ENCODE results near the gene RPS15.

Gene RPS15

DNA sequence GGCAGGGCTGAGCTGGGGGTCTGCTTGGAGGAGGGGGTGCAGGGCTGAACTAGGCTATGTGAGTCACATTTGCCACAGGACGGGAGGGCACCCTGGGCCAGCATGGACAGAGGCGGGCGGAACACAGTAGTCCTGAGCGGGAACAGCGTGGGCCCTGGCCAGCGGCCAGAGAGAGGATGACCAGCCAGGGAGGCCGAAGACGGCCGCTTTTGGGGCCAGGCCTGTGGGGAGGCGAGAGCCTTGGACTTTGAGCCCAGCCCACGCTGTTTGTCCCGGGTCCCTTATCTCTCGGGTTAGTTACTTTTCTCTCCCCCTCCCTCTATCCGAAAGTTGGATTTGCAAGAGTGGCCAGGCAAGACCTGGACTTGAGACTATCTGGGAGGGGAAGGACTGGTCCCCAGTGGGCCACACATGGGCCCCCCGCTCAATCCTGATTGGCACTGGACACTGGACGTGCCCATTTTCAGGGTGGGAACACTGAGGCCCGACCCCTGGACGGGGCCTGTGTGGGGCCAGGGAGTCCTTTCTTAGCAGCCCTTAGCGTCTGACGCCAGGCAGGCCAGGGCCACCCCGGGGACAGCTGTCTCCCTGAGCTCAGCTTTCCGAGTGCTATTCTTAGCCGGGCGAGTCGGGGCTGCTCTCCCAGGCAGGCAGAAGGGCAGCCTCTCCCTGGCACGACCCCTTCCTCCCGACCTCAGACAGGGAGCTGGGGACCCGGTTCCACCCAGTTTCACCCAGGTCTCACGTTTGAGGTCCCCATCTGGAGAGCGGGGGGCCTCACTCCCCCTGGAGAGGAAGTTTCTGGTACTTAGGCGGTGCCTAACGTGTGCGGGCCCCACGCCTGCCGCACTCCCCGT lies 37.7 kb upstream of the RPS15 start:
- H3K27me3 ChIP-seq (ENCODE audit: insufficient read depth, poor library complexity, severe bottlenecking): peaks cover 5% of the 10 kb centered on the region
- TF ChIP-seq POLR2AphosphoS5 (IDR thresholded peaks at IDR 0.05; ENCODE audit: low read depth) (no peak), GABPA (IDR thresholded peaks at IDR 0.05; ENCODE audit: low read depth) (no peak), SPI1 (IDR thresholded peaks at IDR 0.05; ENCODE audit: borderline replicate concordance, low read depth) (no peak)
- TF ChIP-seq, protein P1, sequence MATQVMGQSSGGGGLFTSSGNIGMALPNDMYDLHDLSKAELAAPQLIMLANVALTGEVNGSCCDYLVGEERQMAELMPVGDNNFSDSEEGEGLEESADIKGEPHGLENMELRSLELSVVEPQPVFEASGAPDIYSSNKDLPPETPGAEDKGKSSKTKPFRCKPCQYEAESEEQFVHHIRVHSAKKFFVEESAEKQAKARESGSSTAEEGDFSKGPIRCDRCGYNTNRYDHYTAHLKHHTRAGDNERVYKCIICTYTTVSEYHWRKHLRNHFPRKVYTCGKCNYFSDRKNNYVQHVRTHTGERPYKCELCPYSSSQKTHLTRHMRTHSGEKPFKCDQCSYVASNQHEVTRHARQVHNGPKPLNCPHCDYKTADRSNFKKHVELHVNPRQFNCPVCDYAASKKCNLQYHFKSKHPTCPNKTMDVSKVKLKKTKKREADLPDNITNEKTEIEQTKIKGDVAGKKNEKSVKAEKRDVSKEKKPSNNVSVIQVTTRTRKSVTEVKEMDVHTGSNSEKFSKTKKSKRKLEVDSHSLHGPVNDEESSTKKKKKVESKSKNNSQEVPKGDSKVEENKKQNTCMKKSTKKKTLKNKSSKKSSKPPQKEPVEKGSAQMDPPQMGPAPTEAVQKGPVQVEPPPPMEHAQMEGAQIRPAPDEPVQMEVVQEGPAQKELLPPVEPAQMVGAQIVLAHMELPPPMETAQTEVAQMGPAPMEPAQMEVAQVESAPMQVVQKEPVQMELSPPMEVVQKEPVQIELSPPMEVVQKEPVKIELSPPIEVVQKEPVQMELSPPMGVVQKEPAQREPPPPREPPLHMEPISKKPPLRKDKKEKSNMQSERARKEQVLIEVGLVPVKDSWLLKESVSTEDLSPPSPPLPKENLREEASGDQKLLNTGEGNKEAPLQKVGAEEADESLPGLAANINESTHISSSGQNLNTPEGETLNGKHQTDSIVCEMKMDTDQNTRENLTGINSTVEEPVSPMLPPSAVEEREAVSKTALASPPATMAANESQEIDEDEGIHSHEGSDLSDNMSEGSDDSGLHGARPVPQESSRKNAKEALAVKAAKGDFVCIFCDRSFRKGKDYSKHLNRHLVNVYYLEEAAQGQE (IDR thresholded peaks at IDR 0.05; ENCODE audit: insufficient replicate concordance, low read depth): no peak
- TF ChIP-seq, protein P2, sequence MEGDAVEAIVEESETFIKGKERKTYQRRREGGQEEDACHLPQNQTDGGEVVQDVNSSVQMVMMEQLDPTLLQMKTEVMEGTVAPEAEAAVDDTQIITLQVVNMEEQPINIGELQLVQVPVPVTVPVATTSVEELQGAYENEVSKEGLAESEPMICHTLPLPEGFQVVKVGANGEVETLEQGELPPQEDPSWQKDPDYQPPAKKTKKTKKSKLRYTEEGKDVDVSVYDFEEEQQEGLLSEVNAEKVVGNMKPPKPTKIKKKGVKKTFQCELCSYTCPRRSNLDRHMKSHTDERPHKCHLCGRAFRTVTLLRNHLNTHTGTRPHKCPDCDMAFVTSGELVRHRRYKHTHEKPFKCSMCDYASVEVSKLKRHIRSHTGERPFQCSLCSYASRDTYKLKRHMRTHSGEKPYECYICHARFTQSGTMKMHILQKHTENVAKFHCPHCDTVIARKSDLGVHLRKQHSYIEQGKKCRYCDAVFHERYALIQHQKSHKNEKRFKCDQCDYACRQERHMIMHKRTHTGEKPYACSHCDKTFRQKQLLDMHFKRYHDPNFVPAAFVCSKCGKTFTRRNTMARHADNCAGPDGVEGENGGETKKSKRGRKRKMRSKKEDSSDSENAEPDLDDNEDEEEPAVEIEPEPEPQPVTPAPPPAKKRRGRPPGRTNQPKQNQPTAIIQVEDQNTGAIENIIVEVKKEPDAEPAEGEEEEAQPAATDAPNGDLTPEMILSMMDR (IDR thresholded peaks at IDR 0.05; ENCODE audit: insufficient read depth, low read length): no peak
- peak overlapping the region; percentile 39 for H3K4me3 ChIP-seq (replicated peaks; ENCODE audit: insufficient read depth, low read length)
- DNase-seq (ENCODE audit: low read depth in 1 of 2, low spot score in 1 of 2): no peak
- H3K27ac ChIP-seq (replicated peaks): no peak overlapping the region

DNA sequence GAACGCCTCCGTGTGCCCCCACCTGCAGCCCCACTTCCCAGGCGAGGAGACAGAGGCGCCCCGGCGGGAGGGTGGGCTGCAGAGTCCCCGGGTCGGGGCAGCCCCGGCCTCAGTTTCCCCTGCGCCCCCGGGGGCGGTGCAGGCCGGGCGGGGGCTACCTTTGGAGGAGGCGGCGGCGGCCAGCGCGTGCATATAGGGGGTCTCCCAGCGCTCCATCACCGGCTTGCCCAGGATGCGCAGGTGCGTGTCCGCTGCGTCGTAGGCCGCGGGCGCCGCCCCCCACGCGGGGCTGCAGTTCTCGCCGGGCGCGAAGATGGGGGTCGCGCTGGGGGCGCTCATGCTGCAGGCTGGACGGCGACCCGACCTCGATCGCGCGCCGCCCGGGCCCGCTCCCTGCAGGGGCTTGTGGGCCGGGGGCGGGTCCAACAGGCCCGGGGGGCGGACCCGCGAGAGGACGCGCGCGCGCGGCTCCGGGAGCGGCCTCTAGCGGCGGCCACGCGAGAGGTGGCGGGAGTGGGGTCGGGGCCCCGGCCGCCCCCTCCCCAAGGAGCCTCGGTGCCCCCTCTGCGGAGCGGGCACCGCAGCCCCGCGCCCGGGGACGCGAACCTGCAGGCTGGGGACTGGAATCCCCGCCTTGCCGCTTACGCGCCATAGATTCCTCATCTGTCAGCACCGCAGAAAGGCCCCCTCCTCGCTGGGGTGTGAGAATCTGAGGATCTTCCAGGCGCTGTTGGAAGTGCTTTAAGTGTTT lies 36.9 kb upstream of the RPS15 start, which contains the start of gene GAMT:
TSS of gene GAMT (minus strand) at position 405 of the 751 bp plus-strand sequence. CDS start at position 339, 66 bp downstream.
- Histone ChIP-seq H3K27me3 (ENCODE audit: insufficient read depth, poor library complexity, severe bottlenecking) (peaks cover 5% of the 10 kb centered on the region), H3K4me3 (replicated peaks; ENCODE audit: insufficient read depth, low read length) (peak within 1 kb of the TSS; percentile 39), H3K27ac (replicated peaks) (no peak within 1 kb of the TSS)
- no peak for TF ChIP-seq POLR2AphosphoS5 (IDR thresholded peaks at IDR 0.05; ENCODE audit: low read depth)
- TF ChIP-seq, protein P1 (IDR thresholded peaks at IDR 0.05; ENCODE audit: insufficient replicate concordance, low read depth): no peak
- TF ChIP-seq, protein P2 (IDR thresholded peaks at IDR 0.05; ENCODE audit: insufficient read depth, low read length): no peak
- TF ChIP-seq SPI1 (IDR thresholded peaks at IDR 0.05; ENCODE audit: borderline replicate concordance, low read depth): no peak
- TF ChIP-seq GABPA (IDR thresholded peaks at IDR 0.05; ENCODE audit: low read depth): no peak
- no peak for DNase-seq (ENCODE audit: low read depth in 1 of 2, low spot score in 1 of 2)

DNA sequence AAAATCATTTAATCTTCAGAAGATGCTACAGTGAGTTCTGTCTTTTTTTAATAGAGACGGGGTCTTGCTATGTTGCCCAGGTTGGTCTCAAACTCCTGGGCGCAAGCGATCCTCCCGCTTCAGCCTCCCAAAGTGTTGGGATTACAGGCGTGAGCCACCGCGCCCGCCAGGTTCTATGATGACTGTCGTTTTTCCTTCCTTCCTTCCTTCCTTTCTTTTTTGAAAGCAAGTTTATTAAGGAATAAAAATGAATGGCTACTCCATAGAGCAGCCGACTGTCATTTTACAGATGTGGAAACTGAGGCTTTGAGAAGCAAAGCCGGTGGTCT lies 36.3 kb upstream of the RPS15 start:
- no peak overlapping the region for H3K27ac ChIP-seq (replicated peaks)
- peaks cover 5% of the 10 kb centered on the region for H3K27me3 ChIP-seq (ENCODE audit: insufficient read depth, poor library complexity, severe bottlenecking)
- no peak overlapping the region for H3K4me3 ChIP-seq (replicated peaks; ENCODE audit: insufficient read depth, low read length)
- TF ChIP-seq, protein P2 (IDR thresholded peaks at IDR 0.05; ENCODE audit: insufficient read depth, low read length): no peak
- no peak for TF ChIP-seq POLR2AphosphoS5 (IDR thresholded peaks at IDR 0.05; ENCODE audit: low read depth)
- TF ChIP-seq SPI1 (IDR thresholded peaks at IDR 0.05; ENCODE audit: borderline replicate concordance, low read depth): no peak
- TF ChIP-seq, protein P1 (IDR thresholded peaks at IDR 0.05; ENCODE audit: insufficient replicate concordance, low read depth): no peak
- no peak for TF ChIP-seq GABPA (IDR thresholded peaks at IDR 0.05; ENCODE audit: low read depth)
- DNase-seq (ENCODE audit: low read depth in 1 of 2, low spot score in 1 of 2): no peak

Measured in HL-60 (cell line).